ENCODE measurements around the gene LARGE2. TPM values are rescaled to one million over a fixed set of nuclear protein-coding genes. Genes with fewer than 3 reads are reported as not detected.

LARGE2 gene
- total RNA-seq, 2 donors from 2014 or later = 28.5 to 35.2 TPM

- no peak overlapping the region for H3K9ac ChIP-seq (ENCODE audit: extremely low read depth, low read length, poor library complexity, severe bottlenecking)
- Mint-ChIP-seq H3K9me3 (no peaks in the 10 kb centered on the region), H3K4me3 (no peak overlapping the region), H3K36me3 (ENCODE audit: low read depth) (peaks cover 28% of the 10 kb centered on the region), H3K27ac (no peak overlapping the region), H3K27me3 (ENCODE audit: insufficient read depth) (no peaks in the 10 kb centered on the region), H3K4me1 (peaks cover 6% of the 10 kb centered on the region)
- no peak overlapping the region for H3K4me3 ChIP-seq (ENCODE audit: low read length)
- no peak for DNase-seq
- no peak overlapping the region for H3K27ac ChIP-seq (ENCODE audit: low read depth, low read length)
- no peaks in the 10 kb centered on the region for H3K9me3 ChIP-seq (ENCODE audit: control insufficient read depth, low read length)
- WGBS, 2 experiments (ENCODE audit: insufficient coverage in 1 of 2, insufficient read length in 1 of 2) = 100% methylated on average over 1 of the region's 1 CpG; no CpG with 5 or more reads in 1 of the 2 experiments
- H3K27me3 ChIP-seq (ENCODE audit: control insufficient read depth, insufficient read depth, low read length, poor library complexity, severe bottlenecking) = peaks cover 6% of the 10 kb centered on the region
- TF ChIP-seq CTCF (conservative IDR thresholded peaks at IDR 0.05) = no peak
- peaks cover 6% of the 10 kb centered on the region for H3K4me1 ChIP-seq (ENCODE audit: control insufficient read depth, insufficient read depth, low read length)
- H3K36me3 ChIP-seq (ENCODE audit: control insufficient read depth, insufficient read depth, low read length) = peaks cover 40% of the 10 kb centered on the region
These were observed 52.4 kb downstream of the LARGE2 start for GRCh38 chr11:45974806-45975205.

Other genes with a start within 250 kb of the LARGE2 start
- gene SLC35C1, start 117.5 kb upstream of the LARGE2 start, total RNA-seq = 10 to 100 TPM; 11.4 to 16.0 TPM
- gene CRY2, start 75.2 kb upstream of the LARGE2 start, total RNA-seq = 10 to 100 TPM; 19.8 to 20.1 TPM
- gene MAPK8IP1, start 37.0 kb upstream of the LARGE2 start, total RNA-seq = 10 to 100 TPM; 11.2 to 12.8 TPM
- 1 to 10 TPM; 1.1 to 1.5 TPM for gene FREY1, start 15.4 kb upstream of the LARGE2 start, total RNA-seq
- gene PEX16, start 4.8 kb upstream of the LARGE2 start, total RNA-seq = 10 to 100 TPM; 32.2 to 37.8 TPM
- gene PHF21A, start 198.8 kb downstream of the LARGE2 start, total RNA-seq = 10 to 100 TPM; 47.2 to 53.9 TPM